ENCODE results near the gene S100A16.

- TF ChIP-seq CTCF (IDR thresholded peaks at IDR 0.05): 0 out of 2 replicates have a peak, but pooled peaks have one; percentile 27
- TF ChIP-seq PREB (CRISPR knock-in tag; IDR thresholded peaks at IDR 0.05; ENCODE audit: borderline replicate concordance): no peak
- TF ChIP-seq, protein P1, sequence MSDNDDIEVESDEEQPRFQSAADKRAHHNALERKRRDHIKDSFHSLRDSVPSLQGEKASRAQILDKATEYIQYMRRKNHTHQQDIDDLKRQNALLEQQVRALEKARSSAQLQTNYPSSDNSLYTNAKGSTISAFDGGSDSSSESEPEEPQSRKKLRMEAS (CRISPR knock-in tag; IDR thresholded peaks at IDR 0.05): no peak
- TF ChIP-seq, protein P2, sequence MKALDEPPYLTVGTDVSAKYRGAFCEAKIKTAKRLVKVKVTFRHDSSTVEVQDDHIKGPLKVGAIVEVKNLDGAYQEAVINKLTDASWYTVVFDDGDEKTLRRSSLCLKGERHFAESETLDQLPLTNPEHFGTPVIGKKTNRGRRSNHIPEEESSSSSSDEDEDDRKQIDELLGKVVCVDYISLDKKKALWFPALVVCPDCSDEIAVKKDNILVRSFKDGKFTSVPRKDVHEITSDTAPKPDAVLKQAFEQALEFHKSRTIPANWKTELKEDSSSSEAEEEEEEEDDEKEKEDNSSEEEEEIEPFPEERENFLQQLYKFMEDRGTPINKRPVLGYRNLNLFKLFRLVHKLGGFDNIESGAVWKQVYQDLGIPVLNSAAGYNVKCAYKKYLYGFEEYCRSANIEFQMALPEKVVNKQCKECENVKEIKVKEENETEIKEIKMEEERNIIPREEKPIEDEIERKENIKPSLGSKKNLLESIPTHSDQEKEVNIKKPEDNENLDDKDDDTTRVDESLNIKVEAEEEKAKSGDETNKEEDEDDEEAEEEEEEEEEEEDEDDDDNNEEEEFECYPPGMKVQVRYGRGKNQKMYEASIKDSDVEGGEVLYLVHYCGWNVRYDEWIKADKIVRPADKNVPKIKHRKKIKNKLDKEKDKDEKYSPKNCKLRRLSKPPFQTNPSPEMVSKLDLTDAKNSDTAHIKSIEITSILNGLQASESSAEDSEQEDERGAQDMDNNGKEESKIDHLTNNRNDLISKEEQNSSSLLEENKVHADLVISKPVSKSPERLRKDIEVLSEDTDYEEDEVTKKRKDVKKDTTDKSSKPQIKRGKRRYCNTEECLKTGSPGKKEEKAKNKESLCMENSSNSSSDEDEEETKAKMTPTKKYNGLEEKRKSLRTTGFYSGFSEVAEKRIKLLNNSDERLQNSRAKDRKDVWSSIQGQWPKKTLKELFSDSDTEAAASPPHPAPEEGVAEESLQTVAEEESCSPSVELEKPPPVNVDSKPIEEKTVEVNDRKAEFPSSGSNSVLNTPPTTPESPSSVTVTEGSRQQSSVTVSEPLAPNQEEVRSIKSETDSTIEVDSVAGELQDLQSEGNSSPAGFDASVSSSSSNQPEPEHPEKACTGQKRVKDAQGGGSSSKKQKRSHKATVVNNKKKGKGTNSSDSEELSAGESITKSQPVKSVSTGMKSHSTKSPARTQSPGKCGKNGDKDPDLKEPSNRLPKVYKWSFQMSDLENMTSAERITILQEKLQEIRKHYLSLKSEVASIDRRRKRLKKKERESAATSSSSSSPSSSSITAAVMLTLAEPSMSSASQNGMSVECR (CRISPR knock-in tag; IDR thresholded peaks at IDR 0.05; ENCODE audit: borderline replicate concordance): no peak
- no peak for TF ChIP-seq ETV6 (CRISPR knock-in tag; IDR thresholded peaks at IDR 0.05)
- TF ChIP-seq, protein P3, sequence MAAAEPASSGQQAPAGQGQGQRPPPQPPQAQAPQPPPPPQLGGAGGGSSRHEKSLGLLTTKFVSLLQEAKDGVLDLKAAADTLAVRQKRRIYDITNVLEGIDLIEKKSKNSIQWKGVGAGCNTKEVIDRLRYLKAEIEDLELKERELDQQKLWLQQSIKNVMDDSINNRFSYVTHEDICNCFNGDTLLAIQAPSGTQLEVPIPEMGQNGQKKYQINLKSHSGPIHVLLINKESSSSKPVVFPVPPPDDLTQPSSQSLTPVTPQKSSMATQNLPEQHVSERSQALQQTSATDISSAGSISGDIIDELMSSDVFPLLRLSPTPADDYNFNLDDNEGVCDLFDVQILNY (CRISPR knock-in tag; IDR thresholded peaks at IDR 0.05): no peak
- TF ChIP-seq, protein P4, sequence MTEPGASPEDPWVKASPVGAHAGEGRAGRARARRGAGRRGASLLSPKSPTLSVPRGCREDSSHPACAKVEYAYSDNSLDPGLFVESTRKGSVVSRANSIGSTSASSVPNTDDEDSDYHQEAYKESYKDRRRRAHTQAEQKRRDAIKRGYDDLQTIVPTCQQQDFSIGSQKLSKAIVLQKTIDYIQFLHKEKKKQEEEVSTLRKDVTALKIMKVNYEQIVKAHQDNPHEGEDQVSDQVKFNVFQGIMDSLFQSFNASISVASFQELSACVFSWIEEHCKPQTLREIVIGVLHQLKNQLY (CRISPR knock-in tag; IDR thresholded peaks at IDR 0.05): no peak
- no peak for TF ChIP-seq ELF4 (CRISPR knock-in tag; IDR thresholded peaks at IDR 0.05; ENCODE audit: low read depth)
- TF ChIP-seq, protein P5, sequence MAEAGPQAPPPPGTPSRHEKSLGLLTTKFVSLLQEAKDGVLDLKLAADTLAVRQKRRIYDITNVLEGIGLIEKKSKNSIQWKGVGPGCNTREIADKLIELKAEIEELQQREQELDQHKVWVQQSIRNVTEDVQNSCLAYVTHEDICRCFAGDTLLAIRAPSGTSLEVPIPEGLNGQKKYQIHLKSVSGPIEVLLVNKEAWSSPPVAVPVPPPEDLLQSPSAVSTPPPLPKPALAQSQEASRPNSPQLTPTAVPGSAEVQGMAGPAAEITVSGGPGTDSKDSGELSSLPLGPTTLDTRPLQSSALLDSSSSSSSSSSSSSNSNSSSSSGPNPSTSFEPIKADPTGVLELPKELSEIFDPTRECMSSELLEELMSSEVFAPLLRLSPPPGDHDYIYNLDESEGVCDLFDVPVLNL (CRISPR knock-in tag; IDR thresholded peaks at IDR 0.05; ENCODE audit: borderline replicate concordance, low read depth): no peak
- TF ChIP-seq, protein P6, sequence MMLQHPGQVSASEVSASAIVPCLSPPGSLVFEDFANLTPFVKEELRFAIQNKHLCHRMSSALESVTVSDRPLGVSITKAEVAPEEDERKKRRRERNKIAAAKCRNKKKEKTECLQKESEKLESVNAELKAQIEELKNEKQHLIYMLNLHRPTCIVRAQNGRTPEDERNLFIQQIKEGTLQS (CRISPR knock-in tag; conservative IDR thresholded peaks at IDR 0.05): no peak
- TF ChIP-seq SMAD4 (CRISPR knock-in tag; IDR thresholded peaks at IDR 0.05): no peak
- TF ChIP-seq ZNF671 (CRISPR knock-in tag; IDR thresholded peaks at IDR 0.05): no peak
- no peak for TF ChIP-seq USF1 (CRISPR knock-in tag; IDR thresholded peaks at IDR 0.05)
These were observed 15.0 kb upstream of the S100A16 start, which contains the start of gene S100A1 for GRCh38 chr1:153627715-153628626.

Measured in WTC11 (cell line).